VCaP (cell line): ENCODE measurements around the gene SNRNP48.

ENCODE experiments used
- H3K27ac ChIP-seq: fragments of 450-650 bp; 2 replicates; pipeline ENCODE4 v1.5.1; 2017
- CTCF ChIP-seq: fragments of 450-650 bp; conservative IDR thresholded peaks from 2 replicates; pipeline ENCODE4 v1.5.1; 2017; ENCODE audit warnings: mild to moderate bottlenecking, moderate library complexity

The SNRNP48 gene

GRCh38 chr6:7604003-7604402, 14.0 kb downstream of the SNRNP48 start:
- no peak overlapping the region for H3K27ac ChIP-seq
- no peak for TF ChIP-seq CTCF

- TF ChIP-seq CTCF = no peak
- H3K27ac ChIP-seq = no peak overlapping the region
Observed at GRCh38 chr6:7604506-7604905, 14.5 kb downstream of the SNRNP48 start.

- H3K27ac ChIP-seq = no peak overlapping the region
- peak; percentile 62 for TF ChIP-seq CTCF
Observed at GRCh38 chr6:7615611-7616383, 25.8 kb downstream of the SNRNP48 start.

- no peak for TF ChIP-seq CTCF
- no peak overlapping the region for H3K27ac ChIP-seq
Observed at GRCh38 chr6:7617801-7618764, 28.1 kb downstream of the SNRNP48 start.

- no peak for TF ChIP-seq CTCF
- no peak overlapping the region for H3K27ac ChIP-seq
Observed at GRCh38 chr6:7621761-7622160, 31.8 kb downstream of the SNRNP48 start.

GRCh38 chr6:7624796-7625710, 35.1 kb downstream of the SNRNP48 start:
- TF ChIP-seq CTCF = no peak
- H3K27ac ChIP-seq = no peak overlapping the region
